ENCODE measurements around the gene NGRN. TPM values are rescaled to one million over a fixed set of nuclear protein-coding genes. Genes with fewer than 3 reads are reported as not detected.

Gene NGRN
- total and polyA plus RNA-seq, 2 of the 8 experiments (the other 6 are each of a cell fraction or from before 2014, with no cell fraction given): 60.1 to 101 TPM

- FAIRE-seq: no peak
- TF ChIP-seq TCF12 (IDR thresholded peaks at IDR 0.05; ENCODE audit: low read depth, low read length): no peak
- TF ChIP-seq CTCF (IDR thresholded peaks at IDR 0.05; ENCODE audit: control extremely low read depth in 1 of 3, insufficient read depth in 1 of 3, low read depth in 1 of 3, low read length in 3 of 3): no peak
- no peak for TF ChIP-seq SP1 (IDR thresholded peaks at IDR 0.05; ENCODE audit: low read depth, low read length)
- no peak for TF ChIP-seq CTBP2 (IDR thresholded peaks at IDR 0.05; ENCODE audit: borderline replicate concordance, insufficient read depth, insufficient read length, low read length)
- no peak for TF ChIP-seq E2F6 (IDR thresholded peaks at IDR 0.05)
- TF ChIP-seq CEBPB (IDR thresholded peaks at IDR 0.05; ENCODE audit: low read depth, low read length): no peak
- no peak for TF ChIP-seq JUND (IDR thresholded peaks at IDR 0.05; ENCODE audit: low read length)
- TF ChIP-seq JUN (IDR thresholded peaks at IDR 0.05; ENCODE audit: low read depth, low read length): no peak
- TF ChIP-seq SIN3A (conservative IDR thresholded peaks at IDR 0.05 in 1 of 2, IDR thresholded peaks at IDR 0.05 in 1 of 2; ENCODE audit: low read depth in 1 of 2, low read length in 2 of 2): no peak
- no peak for TF ChIP-seq POU5F1 (IDR thresholded peaks at IDR 0.05; ENCODE audit: low read depth, low read length)
These were observed 29.8 kb downstream of the NGRN start for GRCh38 chr15:90295270-90295648.

More at GRCh38 chr15:90295270-90295648, 29.8 kb downstream of the NGRN start:
- Histone ChIP-seq H3K79me1 (ENCODE audit: low read depth, low read length) (no peaks in the 10 kb centered on the region), H3K4me3 (ENCODE audit: extremely low read depth in 1 of 4, insufficient read depth in 2 of 4, low read depth in 3 of 4, low read length in 4 of 4) (no peak overlapping the region), H3K4me2 (ENCODE audit: insufficient read depth in 1 of 2, low read depth in 2 of 2, low read length in 2 of 2) (no peak overlapping the region; a peak in 1 of 4 replicates), H2AK5ac (ENCODE audit: low read depth, low read length) (no peak overlapping the region), H3K23me2 (ENCODE audit: low read depth, low read length) (no peaks in the 10 kb centered on the region), H3K27me3 (replicated peaks in 1 of 4; ENCODE audit: control insufficient read depth in 3 of 4, extremely low read depth in 1 of 4, insufficient read depth in 3 of 4, low read length in 3 of 4) (no peaks in the 10 kb centered on the region), H4K5ac (ENCODE audit: insufficient read length, low read depth, low read length) (no peak overlapping the region), H3K4me1 (replicated peaks in 1 of 4; ENCODE audit: control insufficient read depth in 3 of 4, insufficient read depth in 4 of 4, low read length in 3 of 4) (peaks cover 0 to 8% (median 5%) of the 10 kb centered on the region in 4 experiments; a peak in 6 of 7 replicates), H4K8ac (ENCODE audit: extremely low read depth, insufficient read depth, low read length) (0 out of 2 replicates have a peak overlapping the region, but pooled peaks have one; percentile 25), H3K18ac (ENCODE audit: extremely low read depth, low read length) (no peak overlapping the region), H3K36me3 (ENCODE audit: control insufficient read depth in 2 of 4, insufficient read depth in 4 of 4, low read length in 3 of 4) (no peaks in the 10 kb centered on the region), H2BK5ac (ENCODE audit: low read depth, low read length) (no peak overlapping the region), H3K56ac (replicated peaks; ENCODE audit: insufficient read length, low read depth, low read length) (no peak overlapping the region), H4K91ac (replicated peaks; ENCODE audit: insufficient read length, low read length) (no peak overlapping the region), H3K9me3 (ENCODE audit: insufficient read depth in 2 of 2, low read depth in 1 of 2, low read length in 1 of 2) (no peaks in the 10 kb centered on the region), H2BK120ac (replicated peaks; ENCODE audit: low read depth, low read length) (no peak overlapping the region), H3K4ac (replicated peaks; ENCODE audit: insufficient read length, low read depth, low read length) (no peak overlapping the region), H3K9ac (replicated peaks in 1 of 4; ENCODE audit: extremely low read depth in 1 of 4, low read depth in 3 of 4, low read length in 3 of 4) (no peak overlapping the region), H2AFZ (ENCODE audit: low read length) (no peak overlapping the region), H3K14ac (ENCODE audit: insufficient read length) (no peak overlapping the region), H4K20me1 (replicated peaks in 1 of 2; ENCODE audit: control insufficient read depth in 1 of 2, insufficient read depth in 2 of 2, low read length in 2 of 2) (no peaks in the 10 kb centered on the region), H3K79me2 (ENCODE audit: control insufficient read depth in 1 of 2, insufficient read depth in 2 of 2, low read length in 2 of 2) (no peaks in the 10 kb centered on the region), H3K27ac (ENCODE audit: low read depth, low read length) (no peak overlapping the region), H2BK12ac (ENCODE audit: low read depth, low read length) (peak overlapping the region; percentile 60; the same call in 1 of the 2 replicates), H2BK20ac (ENCODE audit: low read length) (no peak overlapping the region), H2BK15ac (ENCODE audit: low read length) (no peak overlapping the region), H3K23ac (ENCODE audit: insufficient read length) (no peak overlapping the region)
- POLR2A ChIA-PET (ENCODE audit: partially characterized antibody): no interaction called here
- CTCF ChIA-PET (ENCODE audit: partially characterized antibody): interaction anchor here (0.6 to 4.6 kb wide), 13 partner anchors 10 to 638 kb away, joined by 3 to 46 read pairs (median 3); partner anchors contain the start of genes HDDC3 and ZNF774
- no peak for DNase-seq (ENCODE audit: low read depth in 1 of 2, low spot score in 2 of 2)
- WGBS, 2 experiments (ENCODE audit: extremely low coverage in 1 of 2, insufficient coverage in 1 of 2, insufficient read length in 1 of 2, insufficient replicate concordance in 2 of 2, low coverage in 1 of 2, low lambda C conversion rate in 2 of 2, missing lambda C conversion rate in 1 of 2): 87% methylated on average over 10 of the region's 10 CpGs; no CpG with 5 or more reads in 1 of the 2 experiments
